Measurements from ENCODE around the gene NHLRC4.

The NHLRC4 gene

GRCh38 chr16:552171-552570, 14.6 kb upstream of the NHLRC4 start:
- no peak for DNase-seq (ENCODE audit: extremely low read depth in 1 of 2, low read depth in 1 of 2)

GRCh38 chr16:553601-554296, 13.1 kb upstream of the NHLRC4 start:
- no peak for DNase-seq (ENCODE audit: extremely low read depth in 1 of 2, low read depth in 1 of 2)

- DNase-seq (ENCODE audit: extremely low read depth in 1 of 2, low read depth in 1 of 2) = no peak
Measured at GRCh38 chr16:554297-554621, 12.5 kb upstream of the NHLRC4 start.

GRCh38 chr16:554640-555365, 12.0 kb upstream of the NHLRC4 start:
- no peak for DNase-seq (ENCODE audit: extremely low read depth in 1 of 2, low read depth in 1 of 2)

- DNase-seq (ENCODE audit: extremely low read depth in 1 of 2, low read depth in 1 of 2) = no peak
Measured at GRCh38 chr16:555528-556473, 11.0 kb upstream of the NHLRC4 start.

GRCh38 chr16:556474-557173, 10.2 kb upstream of the NHLRC4 start:
- DNase-seq (ENCODE audit: extremely low read depth in 1 of 2, low read depth in 1 of 2) = no peak

- no peak for DNase-seq (ENCODE audit: extremely low read depth in 1 of 2, low read depth in 1 of 2)
Measured at GRCh38 chr16:557463-558297, 9.1 kb upstream of the NHLRC4 start.

- DNase-seq (ENCODE audit: extremely low read depth in 1 of 2, low read depth in 1 of 2) = no peak
Measured at GRCh38 chr16:558298-559020, 8.3 kb upstream of the NHLRC4 start.

GRCh38 chr16:559021-559380, 7.8 kb upstream of the NHLRC4 start:
- no peak for DNase-seq (ENCODE audit: extremely low read depth in 1 of 2, low read depth in 1 of 2)

GRCh38 chr16:559411-560203, 7.2 kb upstream of the NHLRC4 start:
- no peak for DNase-seq (ENCODE audit: extremely low read depth in 1 of 2, low read depth in 1 of 2)

GRCh38 chr16:560204-560700, 6.6 kb upstream of the NHLRC4 start, which contains the start of gene PRR35:
Gene PRR35, plus strand, starts transcription at chr16:560394. Its CDS starts 2,901 bp downstream, at chr16:563295.
- DNase-seq (ENCODE audit: extremely low read depth in 1 of 2, low read depth in 1 of 2) = no peak

- no peak for DNase-seq (ENCODE audit: extremely low read depth in 1 of 2, low read depth in 1 of 2)
Measured at GRCh38 chr16:560701-561412, 5.9 kb upstream of the NHLRC4 start.

- no peak for DNase-seq (ENCODE audit: extremely low read depth in 1 of 2, low read depth in 1 of 2)
Measured at GRCh38 chr16:561413-561794, 5.4 kb upstream of the NHLRC4 start.

GRCh38 chr16:561957-562938, 4.6 kb upstream of the NHLRC4 start:
- no peak for DNase-seq (ENCODE audit: extremely low read depth in 1 of 2, low read depth in 1 of 2)

- no peak for DNase-seq (ENCODE audit: extremely low read depth in 1 of 2, low read depth in 1 of 2)
Measured at GRCh38 chr16:563072-563644, 3.6 kb upstream of the NHLRC4 start.

GRCh38 chr16:564690-565418, 2.0 kb upstream of the NHLRC4 start:
- no peak for DNase-seq (ENCODE audit: extremely low read depth in 1 of 2, low read depth in 1 of 2)

All from stimulated activated CD8-positive, alpha-beta memory T cell treated with anti-CD3 and anti-CD28 coated beads, Interleukin-7, amount 100 ng/mL, for 48 hours (primary cell).